ENCODE measurements around the gene CD80. TPM values are rescaled to one million over a fixed set of nuclear protein-coding genes. Genes with fewer than 3 reads are reported as not detected.
A peak's percentile ranks its signal among the peaks of the same experiment; 100 is the strongest.

The CD80 gene
- total RNA-seq, 4 donors from 2014 or later: 0.13 to 1.3 TPM; not detected in 2

- no peak overlapping the region for H3K27ac ChIP-seq
These were observed 642 bp downstream of the CD80 start for GRCh38 chr3:119558626-119559317.

GRCh38 chr3:119557877-119558269, 1.5 kb downstream of the CD80 start:
- Histone ChIP-seq H3K9me3 (no peaks in the 10 kb centered on the region), H3K36me3 (no peaks in the 10 kb centered on the region), H3K27ac (no peak overlapping the region), H3K4me3 (no peak overlapping the region), H3K27me3 (no peaks in the 10 kb centered on the region), H3K4me1 (no peaks in the 10 kb centered on the region)
- intact Hi-C loops (cut with DNase I): no loop called here
- DNase-seq: no peak
- no peak for TF ChIP-seq CTCF (IDR thresholded peaks at IDR 0.05)
- TF ChIP-seq POLR2A (IDR thresholded peaks at IDR 0.05): no peak
- WGBS, 2 donors: 46 to 49% methylated on average over 3 of the region's 3 CpGs

More at GRCh38 chr3:119558626-119559317, 642 bp downstream of the CD80 start:
- intact Hi-C loops (cut with DNase I): no loop called here
- H3K9me3 ChIP-seq: no peaks in the 10 kb centered on the region
- TF ChIP-seq CTCF (IDR thresholded peaks at IDR 0.05) (no peak), POLR2A (IDR thresholded peaks at IDR 0.05) (no peak)
- H3K36me3 ChIP-seq: no peaks in the 10 kb centered on the region
- DNase-seq: no peak
- no peaks in the 10 kb centered on the region for H3K27me3 ChIP-seq
- H3K4me3 ChIP-seq: peak overlapping the region in 1 of 4 donors; percentile 37
- H3K4me1 ChIP-seq: no peaks in the 10 kb centered on the region
- 63 to 86% methylated on average over 9 of the region's 9 CpGs for WGBS, 2 donors

GRCh38 chr3:119557192-119557876, 2.1 kb downstream of the CD80 start:
- no peaks in the 10 kb centered on the region for H3K9me3 ChIP-seq
- H3K27ac ChIP-seq: no peak overlapping the region
- DNase-seq: no peak
- TF ChIP-seq POLR2A (IDR thresholded peaks at IDR 0.05) (no peak), CTCF (IDR thresholded peaks at IDR 0.05) (no peak)
- H3K36me3 ChIP-seq: no peaks in the 10 kb centered on the region
- WGBS, 2 donors: 78 to 79% methylated on average over 6 to 7 of the region's 7 CpGs
- no peak overlapping the region for H3K4me3 ChIP-seq
- no peaks in the 10 kb centered on the region for H3K4me1 ChIP-seq
- no peaks in the 10 kb centered on the region for H3K27me3 ChIP-seq
- intact Hi-C loops (cut with DNase I): no loop called here

GRCh38 chr3:119555929-119556328, 3.5 kb downstream of the CD80 start:
- WGBS, 2 donors: 80% methylated on average over 1 of the region's 1 CpG; no CpG with 5 or more reads in 1 of the 2 donors
- intact Hi-C loops (cut with DNase I): no loop called here

GRCh38 chr3:119555309-119555735, 4.1 kb downstream of the CD80 start:
- Histone ChIP-seq H3K36me3 (no peaks in the 10 kb centered on the region), H3K27ac (no peak overlapping the region), H3K27me3 (no peaks in the 10 kb centered on the region), H3K4me3 (no peak overlapping the region), H3K9me3 (no peaks in the 10 kb centered on the region), H3K4me1 (no peaks in the 10 kb centered on the region)
- DNase-seq: no peak
- 25 to 46% methylated on average over 3 to 4 of the region's 4 CpGs for WGBS, 2 donors
- intact Hi-C loops (cut with DNase I): no loop called here
- TF ChIP-seq POLR2A (IDR thresholded peaks at IDR 0.05) (no peak), CTCF (IDR thresholded peaks at IDR 0.05) (no peak)

More at GRCh38 chr3:119555929-119556328, 3.5 kb downstream of the CD80 start:
- Histone ChIP-seq H3K36me3 (no peaks in the 10 kb centered on the region), H3K4me1 (no peaks in the 10 kb centered on the region), H3K4me3 (no peak overlapping the region), H3K9me3 (no peaks in the 10 kb centered on the region), H3K27ac (no peak overlapping the region), H3K27me3 (no peaks in the 10 kb centered on the region)
- no peak for TF ChIP-seq POLR2A (IDR thresholded peaks at IDR 0.05)
- DNase-seq: no peak

Data from esophagus squamous epithelium (tissue), 5 donors.